GM12874 (cell line): ENCODE measurements around the gene MFSD2A.

ENCODE experiments used
- CTCF ChIP-seq: IDR thresholded peaks from 2 replicates; pipeline ENCODE4 v1.5.1; 2011; ENCODE audit warnings: low read depth, mild to moderate bottlenecking, control low read depth, low read length, moderate library complexity; ENCODE audit not compliant: insufficient read depth

MFSD2A gene

GRCh38 chr1:39955547-39956539 is 898 bp downstream of the MFSD2A start:
- TF ChIP-seq CTCF = no peak

GRCh38 chr1:39957299-39958015 is 2.5 kb downstream of the MFSD2A start:
- no peak for TF ChIP-seq CTCF

- no peak for TF ChIP-seq CTCF
Measured at GRCh38 chr1:39958403-39959200, 3.7 kb downstream of the MFSD2A start.

GRCh38 chr1:39959651-39960333 is 4.8 kb downstream of the MFSD2A start:
- no peak for TF ChIP-seq CTCF

GRCh38 chr1:39960431-39960958 is 5.5 kb downstream of the MFSD2A start:
- no peak for TF ChIP-seq CTCF

GRCh38 chr1:39962450-39962825 is 7.5 kb downstream of the MFSD2A start:
- TF ChIP-seq CTCF = no peak
